T-helper 9 cell (primary cell): ENCODE data around the gene TXK.
A peak's percentile ranks its signal among the peaks of the same experiment; 100 is the strongest.

Experiments
- DNase-seq: peaks from one replicate; pipeline ENCODE4 v3.0.0-alpha.2; 2020

Gene TXK

DNA sequence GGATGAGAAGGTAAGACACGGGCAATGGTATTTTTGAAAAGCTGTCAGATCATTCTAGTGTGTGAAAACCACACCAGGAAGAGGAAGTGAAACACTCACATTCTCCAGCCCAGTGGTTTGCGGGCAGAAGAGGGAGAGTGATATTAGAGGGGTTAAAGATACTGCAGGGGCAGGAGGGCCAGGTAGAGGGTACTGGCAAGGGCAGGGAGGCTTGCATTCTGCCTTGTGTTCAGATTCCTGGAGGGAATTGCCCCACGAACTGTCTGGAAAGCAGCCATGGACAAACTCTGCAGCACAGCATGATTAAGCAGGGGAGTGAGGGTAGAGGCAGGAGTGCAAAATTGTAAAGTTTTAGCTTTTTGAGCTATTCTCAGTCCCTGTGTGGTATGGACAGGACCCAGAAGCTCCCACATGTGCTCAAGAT, 86.6 kb downstream of the TXK start:
- peak; percentile 24 for DNase-seq

DNA sequence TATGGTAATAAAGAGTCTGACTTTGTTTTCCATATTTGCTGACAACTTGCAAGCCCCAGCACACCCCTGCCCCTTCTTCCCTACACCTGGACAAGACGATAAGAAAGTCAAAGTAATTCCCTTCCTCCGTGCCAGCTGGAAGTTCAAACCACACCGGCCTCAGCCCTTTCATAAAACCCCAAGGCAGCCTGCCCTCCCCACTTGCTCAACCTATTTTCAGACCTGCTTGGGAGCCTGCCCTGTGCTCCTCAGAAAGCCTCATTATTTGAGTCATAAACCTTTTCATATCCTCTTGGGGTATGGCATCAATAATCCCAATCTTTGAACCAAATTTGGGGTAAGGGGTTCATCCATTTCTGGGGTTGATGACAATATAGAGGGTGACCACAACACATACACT, 88.0 kb downstream of the TXK start:
- no peak for DNase-seq

- DNase-seq = no peak
Measured at GRCh38 chr4:48044298-48044697, 89.8 kb downstream of the TXK start.

- no peak for DNase-seq
Measured at GRCh38 chr4:48043504-48043903, 90.5 kb downstream of the TXK start.

DNA sequence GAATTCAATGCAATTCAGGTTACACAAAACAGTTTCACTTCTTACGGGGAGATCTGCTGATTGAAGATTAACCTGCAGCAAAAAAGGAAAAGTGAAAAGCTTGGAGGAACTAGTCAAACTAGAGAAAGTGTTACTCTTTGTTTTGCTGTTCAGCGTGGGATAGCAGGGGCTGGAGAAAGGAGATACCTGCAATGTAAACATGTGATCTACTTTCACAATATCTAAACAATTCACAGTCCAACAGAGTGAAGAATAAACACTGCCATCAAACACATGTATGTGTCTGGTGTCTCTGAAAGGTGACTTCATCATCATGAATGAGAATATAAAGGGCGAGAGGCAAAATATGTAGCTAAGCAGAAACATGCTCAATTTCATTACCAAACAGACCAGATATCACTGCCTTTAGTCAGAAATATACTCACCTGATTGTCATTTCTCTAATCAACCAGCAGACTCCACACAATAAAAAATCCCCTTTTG, 91.0 kb downstream of the TXK start:
- no peak for DNase-seq

- DNase-seq = no peak
Measured at GRCh38 chr4:48041535-48042137, 92.4 kb downstream of the TXK start.

GRCh38 chr4:48039561-48039960, 94.5 kb downstream of the TXK start:
- DNase-seq = no peak

DNA sequence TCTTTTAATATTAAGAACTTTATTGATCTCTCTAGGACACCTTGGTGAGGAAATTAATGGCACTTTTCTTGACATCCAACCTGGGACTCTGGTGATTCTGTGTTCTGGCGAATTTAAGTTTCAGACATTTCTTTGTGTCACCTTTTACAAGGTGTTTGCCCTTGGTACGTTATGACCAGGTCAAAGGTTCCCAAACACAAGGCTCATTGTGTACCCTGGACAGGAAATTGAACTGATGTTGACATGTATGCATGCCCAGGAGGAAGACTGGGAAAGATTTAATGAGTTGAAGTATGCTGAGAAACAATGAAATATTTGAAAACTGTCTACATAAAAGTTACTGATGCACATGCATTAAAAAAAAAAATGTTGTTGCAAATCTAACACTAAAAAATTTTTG, 95.4 kb downstream of the TXK start:
- DNase-seq = no peak

DNA sequence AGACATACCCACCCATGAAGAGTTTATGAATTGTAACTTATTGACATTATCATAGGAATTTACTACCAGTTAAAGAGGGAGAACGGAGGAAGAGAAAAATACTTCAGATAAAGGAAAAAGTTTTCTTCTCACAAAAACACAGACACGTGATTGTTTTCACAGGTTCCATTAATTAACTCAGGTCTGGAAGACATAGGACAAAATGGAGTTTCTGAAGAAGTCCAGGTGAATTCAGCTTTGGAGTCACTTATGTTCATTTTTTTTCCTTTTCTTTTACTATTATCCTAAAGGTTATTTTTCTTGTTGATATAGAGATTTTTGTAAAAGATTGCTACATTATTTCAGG, 97.0 kb downstream of the TXK start:
- no peak for DNase-seq

- DNase-seq = no peak
Measured at GRCh38 chr4:48035952-48036351, 98.1 kb downstream of the TXK start.

DNA sequence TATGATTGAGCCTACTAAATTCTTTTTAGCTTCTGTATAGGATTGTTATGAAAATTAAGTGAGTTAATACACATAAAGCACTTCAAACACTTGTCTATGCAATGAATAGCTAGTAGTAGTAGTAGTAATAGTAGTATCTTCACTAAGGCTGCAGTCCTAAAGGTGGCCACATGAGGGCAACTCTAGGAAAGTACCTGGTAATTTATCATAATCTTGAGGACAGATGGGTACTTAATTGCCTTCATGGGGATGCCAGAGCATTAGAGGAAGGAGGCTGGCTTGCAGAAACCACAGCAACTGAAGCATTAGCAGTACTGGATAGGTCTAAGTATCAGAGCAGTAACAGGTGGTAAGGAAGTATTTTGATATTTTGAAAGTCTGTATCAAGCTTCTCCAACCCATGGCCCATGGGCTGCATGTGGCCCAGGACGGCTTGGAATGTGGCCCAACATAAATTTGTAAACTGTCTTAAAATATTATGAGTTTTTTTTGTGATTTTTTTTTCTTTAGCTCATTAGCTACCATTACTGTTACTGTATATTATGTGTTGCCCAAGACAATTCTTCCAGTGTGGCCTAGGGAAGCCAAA, 100.1 kb downstream of the TXK start:
- DNase-seq = peak; percentile 42

DNA sequence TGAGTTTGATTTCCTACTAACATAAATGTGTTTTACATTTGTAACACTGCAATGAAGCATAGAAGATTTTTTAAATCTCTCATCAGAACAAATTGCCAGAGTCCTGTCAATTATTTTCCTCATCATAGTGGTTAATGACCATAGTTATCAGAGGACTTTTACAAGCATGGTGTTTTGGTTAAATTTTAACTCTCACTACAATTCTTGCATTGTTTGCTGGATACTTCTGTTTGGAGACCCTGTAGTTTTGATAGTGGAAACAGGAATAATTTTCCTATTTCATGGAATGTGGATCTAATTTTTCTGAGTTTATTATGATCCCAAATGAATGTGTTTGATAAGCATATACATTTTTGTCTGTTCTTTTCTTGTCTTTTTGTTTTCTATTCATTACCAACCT, 100.6 kb downstream of the TXK start:
- DNase-seq = no peak

- no peak for DNase-seq
Measured at GRCh38 chr4:48032721-48033120, 101.3 kb downstream of the TXK start.

GRCh38 chr4:48031802-48032525, 102.1 kb downstream of the TXK start:
- no peak for DNase-seq

- DNase-seq = no peak
Measured at GRCh38 chr4:48030470-48030869, 103.6 kb downstream of the TXK start.

DNA sequence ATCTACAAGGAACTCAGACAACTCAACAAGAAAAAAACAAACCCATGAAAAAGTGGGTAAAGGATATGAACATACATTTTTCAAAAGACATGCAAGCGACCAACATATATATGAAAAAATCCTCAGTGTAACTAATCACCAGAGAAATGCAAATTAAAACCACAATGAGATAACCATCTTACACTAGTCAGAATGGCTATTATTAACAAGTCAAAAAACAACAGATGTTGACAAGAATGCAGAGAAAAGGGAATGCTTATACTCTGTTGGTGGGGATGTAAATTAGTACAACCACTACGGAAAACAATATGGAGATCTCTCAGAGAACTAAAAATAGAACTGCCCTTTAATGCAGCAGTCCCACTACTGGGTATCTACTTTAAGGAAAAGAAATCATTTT, 105.4 kb downstream of the TXK start:
- no peak for DNase-seq

GRCh38 chr4:48027653-48028052, 106.4 kb downstream of the TXK start:
- DNase-seq = no peak

GRCh38 chr4:48025005-48025404, 109.0 kb downstream of the TXK start:
- DNase-seq = no peak

- no peak for DNase-seq
Measured at GRCh38 chr4:48024522-48024921, 109.5 kb downstream of the TXK start.

DNA sequence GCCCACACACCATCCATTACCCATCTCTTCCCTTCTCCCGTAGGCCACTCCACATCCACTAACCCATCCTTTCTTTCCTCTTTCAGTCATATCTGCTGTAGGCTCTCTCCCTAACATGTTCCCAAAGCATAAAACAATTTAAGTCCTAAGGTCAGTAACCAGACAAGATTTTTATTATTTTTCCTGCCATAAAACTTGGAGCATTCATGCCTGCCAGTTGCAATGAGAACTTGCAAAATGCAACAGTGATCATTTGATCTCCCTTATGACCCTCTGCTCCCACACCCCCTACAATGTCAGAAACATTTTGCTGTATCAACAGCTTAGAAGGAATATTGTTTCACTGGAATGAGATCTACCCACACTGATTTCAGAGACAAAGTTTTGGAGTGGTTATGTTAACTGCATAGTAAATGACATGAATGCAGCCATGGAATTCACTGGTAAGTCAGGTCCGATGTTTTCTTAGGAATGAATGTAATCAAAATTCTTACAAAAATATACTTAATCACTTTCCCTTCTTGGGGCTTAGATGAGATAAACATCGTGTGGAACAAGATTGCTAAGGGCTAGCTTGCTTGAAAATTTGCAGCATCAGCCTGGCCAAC, 111.8 kb downstream of the TXK start:
- DNase-seq = no peak

DNA sequence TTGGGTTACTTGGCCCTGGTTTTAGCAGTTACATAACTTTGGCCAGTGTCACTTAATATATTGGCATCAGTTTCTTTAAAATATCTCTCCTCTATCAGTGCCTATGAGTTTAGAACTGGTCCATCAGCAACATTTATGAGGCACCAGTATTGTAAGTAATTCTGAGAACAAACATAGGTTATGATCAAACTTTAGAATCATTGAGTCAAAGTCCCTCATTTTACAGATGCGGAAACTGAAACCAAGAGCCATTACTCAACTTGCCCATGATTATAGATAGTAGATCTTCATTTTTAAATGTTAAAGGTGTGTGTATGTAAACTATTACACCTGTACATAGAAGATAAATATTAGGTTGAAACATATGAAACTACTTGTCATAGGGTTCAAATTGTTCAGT, 113.0 kb downstream of the TXK start:
- no peak for DNase-seq

DNA sequence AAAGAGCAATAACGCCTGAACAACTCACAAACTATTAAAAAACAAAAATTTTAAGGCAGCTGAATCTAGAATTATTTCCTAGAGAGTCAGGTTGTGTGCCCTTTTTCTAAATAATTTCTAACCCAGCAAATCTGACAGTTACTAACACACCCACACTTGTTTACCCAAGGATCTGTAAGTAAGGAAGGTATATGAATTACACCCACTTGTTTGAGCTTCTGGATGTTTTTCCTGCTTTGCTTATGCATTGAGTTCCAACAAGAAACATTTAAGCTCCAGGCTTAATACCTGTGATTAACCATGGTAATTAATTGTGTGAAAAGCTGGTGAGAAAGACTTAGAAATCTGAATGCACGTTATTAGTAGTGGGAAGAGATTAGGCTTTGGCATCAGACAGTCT, 115.9 kb downstream of the TXK start:
- DNase-seq = no peak

DNA sequence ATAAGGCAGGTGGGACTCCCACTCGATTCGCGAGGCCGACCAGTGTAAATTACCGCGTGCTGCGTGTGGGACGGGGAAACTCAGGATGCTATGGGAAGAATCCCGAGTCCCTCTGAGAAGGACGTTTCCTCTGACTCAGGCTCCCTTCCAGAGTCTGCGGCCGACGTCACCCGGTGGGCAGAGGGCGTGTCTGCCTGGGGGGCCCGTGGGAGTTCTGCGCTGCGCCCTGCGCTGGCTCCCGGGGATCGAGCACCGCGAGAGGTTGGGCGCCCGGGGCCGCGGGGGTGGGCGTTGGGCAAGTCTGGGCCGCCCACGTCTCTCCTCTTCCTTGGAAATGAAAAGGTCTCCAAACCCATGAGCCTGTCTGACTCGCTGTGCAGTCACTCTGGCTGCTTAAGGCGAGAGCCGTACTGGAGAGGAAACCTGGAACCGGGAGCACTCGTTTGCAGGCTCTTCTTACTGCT, 116.9 kb downstream of the TXK start:
- peak; percentile 19 for DNase-seq
